GM18873 (cell line): ENCODE data around the gene SKA1.

Source experiments
- ATAC-seq: cut with Tn5 transposase; IDR thresholded peaks from one replicate; pipeline ENCODE4 v1.9.1; 2021; ENCODE audit warnings: mild to moderate bottlenecking, moderate library complexity, moderate number of reproducible peaks; ENCODE audit not compliant: unreplicated experiment, low FRiP score

SKA1 gene, protein sequence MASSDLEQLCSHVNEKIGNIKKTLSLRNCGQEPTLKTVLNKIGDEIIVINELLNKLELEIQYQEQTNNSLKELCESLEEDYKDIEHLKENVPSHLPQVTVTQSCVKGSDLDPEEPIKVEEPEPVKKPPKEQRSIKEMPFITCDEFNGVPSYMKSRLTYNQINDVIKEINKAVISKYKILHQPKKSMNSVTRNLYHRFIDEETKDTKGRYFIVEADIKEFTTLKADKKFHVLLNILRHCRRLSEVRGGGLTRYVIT

DNA sequence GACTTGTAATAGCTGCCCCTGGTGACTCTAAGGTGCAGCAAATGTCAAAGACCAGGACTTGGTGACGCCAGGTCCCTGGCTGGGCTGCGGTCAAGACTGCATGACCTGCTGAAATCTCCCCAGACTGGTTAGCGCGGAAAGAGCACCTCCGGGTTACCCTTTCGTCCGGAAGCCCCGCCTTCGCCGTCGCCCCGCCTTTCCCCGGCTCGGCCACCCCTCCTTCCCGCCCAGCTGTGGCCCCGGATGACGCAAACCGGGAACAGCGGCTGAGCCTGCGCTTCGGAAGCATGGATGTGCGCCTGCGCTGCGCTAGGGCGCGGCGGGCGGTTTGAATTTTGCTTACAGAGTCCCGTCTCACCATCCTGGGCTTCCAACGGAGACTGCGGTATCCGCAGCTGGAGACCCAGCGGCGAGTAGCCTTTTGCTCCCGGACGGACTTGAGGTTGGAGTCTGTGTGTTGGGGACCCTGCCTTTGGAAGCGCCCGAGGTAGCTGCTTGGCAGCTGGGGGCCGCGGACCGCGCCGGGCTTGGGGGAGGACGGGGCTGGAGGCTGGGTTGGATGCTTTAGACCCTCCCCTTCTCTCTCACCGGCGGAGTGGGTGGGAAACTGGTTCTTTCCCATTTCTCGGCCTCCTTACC is at the start of gene SKA1:
TSS of gene SKA1 (plus strand) at position 294 of the 639 bp plus-strand sequence. CDS start 785 bp downstream, outside the sequence.
- ATAC-seq: peak; percentile 83

DNA sequence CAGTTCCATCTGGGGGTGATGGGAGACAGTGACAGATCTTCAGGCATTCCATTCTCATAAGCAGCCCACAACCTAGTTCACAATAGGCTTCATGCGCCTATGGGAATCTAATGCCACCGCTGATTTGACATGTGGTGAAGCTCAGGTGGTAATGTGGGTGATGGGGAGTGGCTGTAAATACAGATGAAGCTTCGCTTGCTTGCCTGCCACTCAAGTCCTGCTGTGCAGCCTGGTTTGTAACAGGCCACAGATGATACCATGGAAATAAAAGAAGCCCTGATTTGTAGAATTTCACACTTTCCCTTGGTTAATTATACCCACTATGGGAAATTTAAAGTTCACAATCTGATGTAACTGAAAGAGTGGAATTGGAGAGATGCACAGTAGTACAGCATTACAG is 46.9 kb upstream of the SKA1 start:
- no peak for ATAC-seq

DNA sequence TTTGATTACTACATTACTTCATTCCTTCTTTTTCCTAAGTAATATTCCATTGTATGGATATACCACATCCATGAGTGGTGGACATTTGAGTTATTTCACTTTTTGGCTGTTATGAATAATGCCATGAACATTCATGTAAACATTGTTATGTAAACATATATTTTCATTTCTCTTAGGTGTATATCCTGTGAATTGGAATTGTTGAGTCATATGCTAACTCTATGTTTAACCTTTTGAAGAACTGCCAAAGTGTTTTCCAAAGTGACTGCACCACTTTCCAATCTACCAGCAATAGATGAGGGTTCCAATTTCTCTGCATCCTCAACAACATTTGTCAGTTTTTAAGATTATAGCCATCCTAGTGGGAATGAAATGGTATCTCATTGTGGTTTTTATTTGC is 44.7 kb upstream of the SKA1 start:
- ATAC-seq: no peak

DNA sequence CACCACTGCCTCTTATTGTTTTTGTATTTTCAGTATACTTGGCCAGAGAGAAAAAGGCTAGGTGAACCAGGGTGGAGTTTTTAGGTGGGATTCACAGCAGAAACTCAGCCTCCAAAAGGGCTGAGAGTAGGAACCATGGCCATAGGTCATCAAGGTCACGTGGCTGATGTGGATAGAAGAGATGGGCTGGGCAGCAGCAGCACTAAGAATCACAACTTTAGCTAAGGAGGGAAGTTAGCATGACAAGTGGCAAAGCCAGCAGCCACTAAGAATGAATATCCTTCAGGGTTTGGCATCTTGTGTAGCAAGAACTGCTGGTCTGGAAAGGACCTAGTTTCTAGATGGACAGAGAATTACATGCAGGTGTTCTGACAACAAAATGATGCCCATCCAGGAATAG is 43.2 kb upstream of the SKA1 start:
- no peak for ATAC-seq

DNA sequence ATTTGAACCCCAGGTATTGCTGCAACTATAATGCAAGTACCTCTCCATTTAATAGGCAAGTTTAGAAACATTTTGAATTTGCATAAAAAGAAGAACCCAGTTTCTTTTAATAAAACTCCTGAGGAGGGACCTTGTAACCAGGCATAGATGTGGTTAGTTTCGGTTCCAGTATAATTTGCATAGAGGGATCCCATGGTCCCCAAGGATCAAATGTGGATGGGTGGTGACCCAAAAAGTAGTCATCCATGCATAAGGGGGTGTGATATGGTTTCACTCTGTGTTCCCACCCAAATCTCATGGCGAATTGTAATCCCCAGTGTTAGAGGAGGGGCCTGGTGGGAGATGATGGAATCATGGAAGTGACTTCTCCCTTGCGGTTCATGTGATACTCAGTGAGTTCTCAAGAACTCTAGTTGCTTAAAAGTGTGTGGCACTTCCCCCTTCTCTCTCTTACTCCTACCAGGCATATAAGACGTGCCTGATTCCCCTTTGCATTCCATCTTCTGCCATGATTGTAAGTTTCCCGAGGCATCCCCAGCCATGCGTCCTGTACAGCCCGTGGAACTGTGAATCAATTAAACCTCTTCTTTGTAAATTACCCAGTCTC is 40.2 kb upstream of the SKA1 start:
- ATAC-seq: peak; percentile 50

DNA sequence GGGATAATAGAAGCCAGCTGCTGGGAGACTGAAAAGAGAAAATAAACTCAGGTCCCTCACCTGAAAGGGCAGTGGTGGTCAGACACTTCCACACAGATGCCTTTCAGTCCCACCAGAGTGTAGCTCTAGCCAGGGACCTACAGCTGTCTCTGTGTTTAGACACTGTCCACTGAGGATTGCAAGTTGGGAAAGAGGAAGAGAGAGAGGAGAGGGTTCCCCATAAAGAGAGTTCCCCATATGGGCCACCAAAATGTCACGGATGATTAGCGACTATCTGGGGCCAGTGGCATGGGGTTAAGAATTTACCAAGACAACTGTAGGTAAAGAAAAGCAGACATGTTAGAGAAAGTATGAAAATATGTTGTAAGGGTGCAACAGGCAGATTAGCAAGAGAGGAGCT is 36.7 kb upstream of the SKA1 start:
- no peak for ATAC-seq

DNA sequence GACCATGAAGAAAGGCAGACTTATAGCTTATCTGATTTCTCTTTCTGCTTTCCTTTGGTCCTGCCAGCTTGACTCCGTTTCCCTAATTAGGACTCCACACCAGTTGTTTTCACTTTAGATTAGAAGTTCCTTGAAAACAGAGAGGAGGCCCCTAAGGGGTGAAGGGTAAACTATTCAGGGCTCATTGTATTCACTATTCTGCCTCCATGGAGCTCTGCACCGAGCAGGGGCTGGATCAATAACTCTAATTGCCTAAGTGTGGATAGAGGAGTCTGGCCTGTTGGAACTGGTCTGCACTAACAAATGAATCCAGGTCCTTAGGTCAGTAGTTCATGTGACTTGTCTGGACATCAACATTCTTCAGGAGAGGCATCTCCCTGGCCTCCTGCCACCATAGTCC is 36.1 kb upstream of the SKA1 start:
- no peak for ATAC-seq

DNA sequence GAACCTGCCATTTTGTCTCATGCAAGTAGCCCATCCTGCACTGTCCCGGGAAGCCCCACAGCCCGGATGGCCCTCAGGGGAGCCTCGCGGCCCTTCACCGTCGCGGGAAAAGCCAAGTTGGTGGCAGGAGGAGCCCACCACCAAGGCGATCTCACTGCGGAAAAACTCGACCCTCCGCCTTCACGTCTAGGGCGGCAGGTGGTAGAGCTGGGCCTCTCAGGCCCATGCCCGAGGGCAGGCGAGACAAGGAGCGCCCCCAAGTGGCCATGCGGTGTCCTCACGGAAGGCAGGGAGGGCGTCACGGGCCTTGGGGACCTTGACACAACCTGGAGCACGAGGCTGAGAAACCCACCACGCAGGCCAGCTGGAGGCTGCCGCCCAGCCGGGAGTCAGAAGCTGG is 34.8 kb upstream of the SKA1 start:
- ATAC-seq: no peak

DNA sequence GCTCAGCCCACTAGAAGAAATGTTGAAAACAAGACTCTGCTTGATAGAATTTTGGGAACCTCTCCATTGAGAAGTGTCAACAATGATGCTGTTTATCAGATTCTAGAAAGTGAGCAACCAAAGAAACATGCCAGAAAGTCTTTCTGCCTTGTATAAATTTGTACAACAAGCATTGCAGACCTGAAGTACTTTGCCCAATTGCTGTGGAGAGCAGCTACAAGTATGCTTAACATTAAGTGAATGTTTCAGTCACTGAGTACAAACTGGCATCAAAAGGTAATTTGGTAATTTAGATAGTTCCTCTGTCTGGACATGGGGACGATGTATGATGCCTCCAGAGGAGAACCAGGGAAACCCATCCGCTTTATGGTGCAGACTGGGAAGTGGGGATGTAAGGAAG is 33.4 kb upstream of the SKA1 start:
- no peak for ATAC-seq

DNA sequence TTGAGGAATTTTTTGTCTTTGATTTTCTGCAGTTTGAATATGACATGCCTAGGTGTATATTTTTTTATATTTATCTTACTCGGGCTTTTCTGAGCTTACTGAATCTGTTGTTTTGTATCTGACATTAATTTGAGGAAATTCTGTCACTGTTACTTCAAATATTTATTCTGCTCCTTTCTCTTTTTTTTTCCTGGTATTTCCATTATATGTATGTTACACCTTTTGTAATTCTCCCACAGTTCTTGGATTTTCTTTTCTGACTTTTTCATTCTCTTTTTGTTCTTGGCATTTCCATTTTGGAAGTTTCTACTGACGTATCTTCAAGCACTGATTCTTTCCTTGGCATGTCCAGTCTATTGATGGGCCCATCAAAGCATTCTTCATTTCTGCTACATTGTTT is 24.1 kb upstream of the SKA1 start:
- ATAC-seq: no peak

DNA sequence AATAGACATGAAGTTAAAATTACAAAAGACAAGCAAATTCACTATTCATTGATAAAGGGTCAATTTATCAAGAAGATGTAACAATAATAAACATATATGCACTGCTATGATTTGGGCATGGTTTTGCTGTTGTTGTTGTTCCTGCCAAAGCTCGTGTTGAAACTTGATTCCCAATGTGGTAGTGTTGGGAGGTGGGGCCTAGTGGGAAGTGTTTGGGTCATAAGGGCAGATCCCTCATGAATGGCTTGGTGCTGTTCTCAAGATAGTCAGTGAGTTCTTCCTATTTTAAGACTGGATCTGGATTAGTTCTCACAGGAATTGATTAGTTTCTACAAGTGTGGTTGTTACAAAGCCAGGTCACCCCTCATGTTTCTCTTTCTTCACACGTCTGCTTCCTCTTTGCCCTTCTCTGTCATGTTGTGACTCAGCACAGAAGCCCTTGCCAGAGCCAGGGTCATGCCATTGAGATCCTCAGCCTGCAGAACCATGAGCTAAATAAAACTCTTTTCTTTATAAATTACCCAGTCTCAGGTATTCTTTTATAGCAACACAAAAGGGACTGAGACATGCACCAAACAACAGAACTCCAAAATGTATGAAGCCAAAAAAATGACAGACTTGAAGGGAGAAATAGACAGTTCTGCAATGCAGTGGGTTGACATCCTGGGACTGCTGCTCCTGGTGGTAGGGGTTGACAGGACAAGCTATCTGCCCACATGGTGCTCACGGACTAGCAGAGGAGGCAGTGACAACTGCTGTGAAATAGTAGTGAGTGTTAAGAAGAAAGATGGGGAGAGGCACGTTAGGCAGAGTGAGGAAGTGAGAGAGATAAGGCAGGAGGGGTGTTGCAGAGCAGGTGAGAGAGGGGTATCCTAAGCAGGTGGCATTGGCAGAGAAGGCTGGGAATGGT is 18.6 kb upstream of the SKA1 start:
- peak; percentile 50 for ATAC-seq

DNA sequence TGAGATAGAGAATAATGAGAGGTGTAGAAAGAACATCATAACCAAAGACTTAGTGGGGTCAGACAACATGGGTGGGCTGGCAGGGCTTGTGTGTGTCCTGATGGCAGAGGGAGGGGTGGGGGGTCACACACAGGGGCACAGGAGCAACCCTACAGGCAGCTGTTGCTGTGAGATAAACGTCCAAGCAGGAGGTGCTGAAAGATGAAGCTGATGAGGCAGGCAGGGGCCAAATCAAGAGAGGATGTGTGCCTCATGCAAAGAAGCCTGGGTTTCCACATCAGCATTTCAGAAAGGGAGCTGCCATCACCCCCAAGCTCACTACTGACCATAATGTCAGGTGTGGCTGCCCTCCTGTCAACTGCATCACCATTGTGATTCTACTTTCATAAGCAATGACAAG is 16.0 kb upstream of the SKA1 start:
- no peak for ATAC-seq

DNA sequence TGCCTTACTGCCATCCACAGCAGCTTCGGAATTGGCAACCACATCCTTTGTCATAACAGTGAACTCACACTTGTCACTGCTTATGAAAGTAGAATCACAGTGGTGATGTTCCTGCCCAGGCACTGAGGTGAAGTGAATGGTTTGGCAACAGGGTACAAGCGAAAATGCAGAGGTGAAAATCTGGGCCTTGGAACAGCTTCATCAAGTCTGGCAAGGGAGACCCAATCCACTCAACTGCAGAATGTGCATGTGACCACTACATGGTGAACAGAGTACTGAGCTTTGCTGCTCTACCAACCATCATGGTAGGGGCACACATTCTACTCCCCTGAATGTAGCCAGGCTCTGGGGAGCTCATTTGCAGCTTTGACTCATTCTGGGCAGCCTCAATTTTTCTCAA is 15.0 kb upstream of the SKA1 start:
- no peak for ATAC-seq

DNA sequence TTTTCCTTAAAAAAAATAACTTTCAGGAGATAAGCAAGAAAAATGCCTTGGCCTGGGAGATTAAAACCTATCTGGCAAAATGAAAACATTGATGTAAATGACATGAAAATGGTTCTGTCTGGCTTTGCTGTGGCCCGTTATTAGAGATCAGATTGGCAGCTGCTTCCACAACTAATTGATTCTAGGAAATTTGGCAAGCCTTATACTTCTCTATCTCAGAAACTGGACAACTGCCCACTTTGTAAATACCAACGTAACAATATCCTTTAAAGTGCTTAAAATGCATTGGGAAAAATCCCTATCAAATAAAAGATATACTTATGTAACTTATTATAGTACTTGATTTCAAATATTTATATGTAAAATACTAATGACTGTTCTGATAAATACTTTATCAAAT is 14.2 kb upstream of the SKA1 start:
- no peak for ATAC-seq

DNA sequence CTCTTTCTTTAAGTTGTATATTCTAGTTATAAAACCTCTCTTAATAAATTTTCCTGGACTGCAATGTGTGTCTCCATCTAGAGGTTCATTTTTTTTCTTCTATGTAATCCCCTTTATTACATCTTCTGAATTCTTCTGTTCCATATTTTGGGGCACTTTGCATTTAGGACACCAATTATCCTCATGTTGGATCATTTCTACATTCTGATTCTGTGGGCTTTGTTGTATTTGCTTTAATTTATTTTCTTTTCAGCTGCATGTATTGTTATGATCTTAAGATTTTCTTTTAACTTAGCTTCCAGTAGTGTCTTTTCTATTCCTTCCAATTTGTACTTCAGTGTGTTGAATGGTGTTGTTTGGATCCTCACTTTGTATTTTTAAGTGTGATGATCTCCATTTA is 5.2 kb upstream of the SKA1 start:
- no peak for ATAC-seq

DNA sequence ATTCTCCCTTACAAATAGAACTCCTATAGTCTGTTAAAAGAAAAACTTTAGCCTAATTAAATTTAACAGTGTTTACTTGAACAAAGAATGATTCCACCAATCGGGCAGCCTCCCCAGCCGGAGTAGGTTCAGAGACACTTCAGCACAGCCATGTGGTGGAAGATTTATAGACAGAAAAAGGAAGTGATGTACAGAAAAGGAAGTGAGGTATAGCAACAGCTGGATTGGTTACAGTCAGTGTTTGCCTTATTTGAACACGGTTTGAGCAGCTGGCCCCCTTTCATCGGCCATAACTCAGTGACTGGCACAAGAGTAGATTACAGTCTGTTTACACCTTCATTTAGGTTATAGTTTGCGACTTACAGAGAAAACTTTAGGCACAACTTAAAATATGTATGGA is 2.1 kb upstream of the SKA1 start:
- ATAC-seq: no peak

DNA sequence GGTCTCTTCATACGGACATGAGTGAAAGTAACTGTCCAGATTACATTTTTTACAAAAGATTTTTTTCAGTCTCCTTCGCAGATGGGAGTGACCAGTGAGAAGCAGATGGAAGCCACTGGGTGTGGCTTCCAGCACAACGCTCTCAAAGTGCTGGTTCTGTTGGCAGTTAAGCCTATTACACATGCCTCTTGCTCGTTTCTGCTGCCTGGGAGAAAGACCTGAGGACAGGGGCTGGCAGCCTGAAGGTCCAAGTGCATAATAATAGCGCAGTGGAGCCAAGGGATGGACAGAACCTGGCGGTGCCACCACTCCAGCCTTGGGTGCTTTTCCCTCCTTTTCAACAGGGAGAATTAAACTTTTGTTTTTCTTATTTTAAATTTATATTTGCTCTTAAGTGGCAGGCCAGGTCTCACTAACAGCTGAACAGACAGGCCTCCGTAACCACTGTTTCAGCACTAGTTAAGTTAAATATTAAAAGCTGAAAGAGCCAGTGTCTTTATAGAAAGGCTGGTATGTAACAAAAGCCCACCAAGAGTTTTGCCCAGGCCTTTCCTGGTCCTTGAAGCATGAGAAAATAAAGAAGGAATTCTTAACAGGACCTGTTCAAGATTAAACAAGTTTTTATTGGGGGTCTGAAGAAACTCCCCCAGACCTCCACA is 1.2 kb upstream of the SKA1 start:
- ATAC-seq: no peak

DNA sequence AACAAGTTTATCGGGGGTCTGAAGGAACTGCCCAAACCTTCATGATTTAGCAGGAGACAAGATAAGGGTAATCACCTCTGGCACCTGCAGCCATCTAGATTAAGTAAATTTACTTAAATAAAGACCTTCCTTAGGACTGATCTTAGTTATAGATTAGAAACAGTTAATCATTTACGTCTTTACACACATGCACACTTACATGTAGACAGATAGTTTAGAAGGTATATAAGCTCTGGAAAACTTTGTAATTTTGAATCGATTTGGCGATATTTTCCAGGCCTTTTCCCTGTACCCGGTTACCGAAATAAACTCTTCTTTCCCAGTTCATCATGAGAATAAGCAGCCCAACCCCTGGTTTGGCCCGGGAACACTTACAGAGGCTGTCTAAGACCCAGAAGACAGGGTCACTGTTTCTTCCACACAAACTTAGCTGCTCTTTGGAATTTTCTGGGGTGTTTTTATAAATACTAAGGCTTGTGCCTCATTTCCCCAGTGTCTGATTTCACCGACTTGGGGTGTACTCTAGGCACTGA is 560 bp upstream of the SKA1 start:
- ATAC-seq: no peak

DNA sequence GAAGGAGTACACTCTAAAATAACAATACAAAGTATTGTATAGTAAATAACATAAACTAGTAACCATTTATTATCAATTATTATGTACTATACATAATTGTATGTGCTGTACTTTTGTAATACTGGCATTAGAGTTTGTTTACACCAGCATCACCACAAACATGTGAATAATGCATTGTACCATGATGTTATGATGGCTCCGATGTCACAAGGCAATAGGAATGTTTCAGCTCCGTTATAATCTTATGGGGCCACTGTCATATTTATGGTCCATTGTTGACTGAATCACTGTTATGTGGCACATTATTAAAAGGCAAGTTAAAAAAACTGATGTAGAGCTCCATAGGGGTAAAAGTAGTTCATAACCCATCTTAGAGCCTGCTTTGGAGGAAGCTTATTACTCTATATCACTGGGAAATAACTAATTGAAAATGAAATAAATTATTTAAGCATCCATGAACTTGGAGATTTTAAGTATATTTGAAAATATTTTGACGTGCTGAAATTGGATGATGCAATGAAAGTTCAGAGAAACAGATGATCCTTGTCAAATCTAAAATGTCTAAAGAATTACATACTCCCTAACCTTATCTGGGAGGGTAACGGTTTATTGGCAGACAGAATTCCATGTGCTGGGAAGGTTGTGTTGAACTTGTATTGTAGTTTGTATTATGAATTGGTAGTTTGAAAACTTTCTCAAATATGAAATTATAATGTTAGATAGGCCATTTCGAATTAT is 2.4 kb downstream of the SKA1 start:
- ATAC-seq: no peak

DNA sequence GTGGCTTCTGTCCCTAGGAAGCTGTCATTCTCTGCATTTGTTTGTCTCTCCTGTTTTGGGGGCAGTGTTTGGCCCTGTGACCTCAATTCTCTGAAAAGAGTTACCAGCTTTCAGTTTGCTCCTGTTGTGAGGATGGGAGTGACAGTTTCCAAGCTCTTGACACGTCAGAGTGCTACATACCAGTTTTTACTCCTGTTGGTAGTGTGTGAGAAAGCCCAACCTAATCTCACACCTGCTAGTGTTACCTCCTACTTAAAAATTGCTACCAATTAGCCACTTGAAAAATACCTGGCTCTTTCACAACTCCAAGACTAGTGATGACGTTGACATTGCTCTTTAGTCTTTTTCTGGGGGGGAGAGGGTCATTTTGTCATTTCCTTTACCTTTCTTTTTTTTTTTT is 14.1 kb downstream of the SKA1 start:
- no peak for ATAC-seq
